Thoracic aorta (tissue), 2 donors: ENCODE measurements around the gene SNRNP25. TPM values are rescaled to one million over a fixed set of nuclear protein-coding genes. Genes with fewer than 3 reads are reported as not detected.

Source experiments
- ATAC-seq: fragments of 150-250 bp; one replicate; pipeline ENCODE4 v1.8.0; 2017; ENCODE audit warnings: low read depth; ENCODE audit not compliant: insufficient number of reproducible peaks, low FRiP score
- DNase-seq: peaks from one replicate; pipeline ENCODE4 v3.0.0-alpha.2; 2020; ENCODE audit warnings: low spot score
- H3K27ac ChIP-seq, 2 donors: fragments of 200-600 bp; sonication (generic); 1 replicate in 1 of 2; 2 replicates in 1 of 2; pipeline ENCODE4 v1.5.1; 2016; ENCODE audit warnings: mild to moderate bottlenecking in 2 of 2, moderate library complexity in 2 of 2
- H3K27me3 ChIP-seq: fragments of 200-600 bp; sonication (generic); replicated peaks from 2 replicates; pipeline ENCODE4 v1.6.0; 2016; ENCODE audit warnings: mild to moderate bottlenecking; ENCODE audit not compliant: insufficient read depth
- H3K36me3 ChIP-seq: fragments of 200-600 bp; sonication (generic); one replicate; pipeline ENCODE4 v1.5.1; 2016
- H3K4me1 ChIP-seq, 2 donors: fragments of 200-600 bp; sonication (generic); 1 replicate in 1 of 2; 2 replicates in 1 of 2; pipeline versions ENCODE4 v1.5.1 to v1.6.0; 2016; ENCODE audit warnings: low read depth in 2 of 2, mild to moderate bottlenecking in 1 of 2; ENCODE audit not compliant: control insufficient read depth in 1 of 2
- H3K4me3 ChIP-seq: fragments of 200-600 bp; sonication (generic); 2 replicates; pipeline ENCODE4 v1.5.1; 2016; ENCODE audit warnings: mild to moderate bottlenecking
- H3K9me3 ChIP-seq: fragments of 200-600 bp; sonication (generic); 2 replicates; pipeline ENCODE4 v1.5.1; 2016
- total RNA-seq, 2 donors: library from RNA; depleted of rRNA; stranded (reverse); fragments of >200 nt; gene quantifications; one replicate each; pipeline versions ENCODE4 v1.1.0 to v1.2.3, GENCODE V29; 2016
- TF ChIP-seq, protein P1 (sequence below): fragments of 200-600 bp; sonication (generic); IDR thresholded peaks from one replicate; pipeline ENCODE4 v1.5.1; 2019; ENCODE audit warnings: antibody characterized with exemption

Gene SNRNP25
- total RNA-seq, 2 donors from 2014 or later: 6.1 to 16.4 TPM

DNA sequence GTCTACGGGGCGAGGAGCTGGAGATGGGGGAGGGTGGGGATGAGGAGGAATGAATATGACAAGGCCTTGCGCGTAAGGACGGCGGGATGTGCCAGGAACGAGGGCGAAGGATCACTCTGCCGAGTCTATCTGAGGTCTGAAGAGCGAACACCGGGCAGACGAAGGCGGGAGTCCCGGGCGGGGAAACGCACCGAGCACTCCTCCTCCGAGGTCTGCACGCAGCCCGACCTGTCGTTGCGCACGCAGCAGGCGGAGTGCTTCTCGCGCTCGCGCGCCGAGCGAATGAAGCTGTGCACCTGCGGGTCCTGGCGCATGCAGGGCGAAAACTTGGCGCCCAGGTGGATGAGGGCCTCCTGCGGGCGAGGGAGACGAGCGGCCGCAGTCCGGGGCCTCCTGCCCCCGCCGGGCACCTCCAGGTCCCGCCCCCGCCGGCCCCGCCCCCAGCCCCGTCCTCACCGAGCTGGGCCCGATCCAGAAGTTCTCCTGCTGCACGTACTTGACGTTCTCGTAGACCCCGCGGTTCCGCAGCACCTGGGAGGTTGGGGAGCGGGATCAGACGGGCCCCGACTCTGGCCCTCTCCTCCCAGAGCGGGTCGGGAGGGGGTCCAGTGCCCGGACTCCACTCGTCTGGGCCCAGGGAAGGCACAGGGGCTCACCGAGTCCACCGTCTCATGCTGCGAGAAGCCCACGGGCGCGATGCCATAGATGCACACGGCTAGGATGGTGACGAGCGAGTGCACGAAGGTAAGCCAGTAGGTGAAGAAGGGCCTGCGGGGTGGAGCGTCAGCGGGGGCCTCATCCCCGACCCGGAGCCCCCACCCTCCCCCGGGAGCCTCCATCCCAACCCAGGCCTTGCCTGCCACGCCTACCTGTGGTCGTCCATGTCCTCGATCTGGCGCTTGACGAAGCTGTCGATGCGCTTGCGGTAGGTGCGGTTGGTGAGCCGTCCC, 7.6 kb downstream of the SNRNP25 start:
- H3K4me1 ChIP-seq: peaks cover 5 to 12% of the 10 kb centered on the region in 2 donors
- ATAC-seq (no peak), DNase-seq (no peak)
- no peak overlapping the region for H3K27ac ChIP-seq
- H3K9me3 ChIP-seq: no peaks in the 10 kb centered on the region
- H3K27me3 ChIP-seq: no peaks in the 10 kb centered on the region
- TF ChIP-seq, protein P1, sequence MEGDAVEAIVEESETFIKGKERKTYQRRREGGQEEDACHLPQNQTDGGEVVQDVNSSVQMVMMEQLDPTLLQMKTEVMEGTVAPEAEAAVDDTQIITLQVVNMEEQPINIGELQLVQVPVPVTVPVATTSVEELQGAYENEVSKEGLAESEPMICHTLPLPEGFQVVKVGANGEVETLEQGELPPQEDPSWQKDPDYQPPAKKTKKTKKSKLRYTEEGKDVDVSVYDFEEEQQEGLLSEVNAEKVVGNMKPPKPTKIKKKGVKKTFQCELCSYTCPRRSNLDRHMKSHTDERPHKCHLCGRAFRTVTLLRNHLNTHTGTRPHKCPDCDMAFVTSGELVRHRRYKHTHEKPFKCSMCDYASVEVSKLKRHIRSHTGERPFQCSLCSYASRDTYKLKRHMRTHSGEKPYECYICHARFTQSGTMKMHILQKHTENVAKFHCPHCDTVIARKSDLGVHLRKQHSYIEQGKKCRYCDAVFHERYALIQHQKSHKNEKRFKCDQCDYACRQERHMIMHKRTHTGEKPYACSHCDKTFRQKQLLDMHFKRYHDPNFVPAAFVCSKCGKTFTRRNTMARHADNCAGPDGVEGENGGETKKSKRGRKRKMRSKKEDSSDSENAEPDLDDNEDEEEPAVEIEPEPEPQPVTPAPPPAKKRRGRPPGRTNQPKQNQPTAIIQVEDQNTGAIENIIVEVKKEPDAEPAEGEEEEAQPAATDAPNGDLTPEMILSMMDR: no peak
- no peak overlapping the region for H3K4me3 ChIP-seq
- H3K36me3 ChIP-seq: peaks cover 82% of the 10 kb centered on the region

DNA sequence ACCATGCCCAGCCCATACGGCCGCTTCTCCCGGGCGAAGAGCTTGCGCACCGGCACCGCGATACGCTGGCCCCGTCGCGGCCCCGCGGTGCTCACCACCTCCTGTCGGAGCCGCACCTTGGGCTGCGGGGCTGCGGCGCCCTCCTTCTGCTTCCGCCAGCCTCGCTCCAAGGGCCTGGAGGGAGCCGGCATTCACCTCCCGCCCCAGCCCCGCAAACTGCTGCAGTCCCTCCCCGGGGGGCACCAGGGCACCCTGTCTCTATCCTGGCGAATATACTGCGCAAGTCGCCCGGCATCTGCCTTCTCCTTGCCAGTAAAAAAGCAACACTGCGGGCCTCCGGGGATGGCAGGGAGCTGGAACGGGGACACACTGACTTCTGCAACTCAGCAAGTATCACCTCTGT, 8.3 kb downstream of the SNRNP25 start:
- DNase-seq (no peak), ATAC-seq (no peak)
- Histone ChIP-seq H3K4me3 (no peak overlapping the region), H3K36me3 (peaks cover 78% of the 10 kb centered on the region), H3K4me1 (peaks cover 11 to 19% of the 10 kb centered on the region in 2 donors), H3K9me3 (no peaks in the 10 kb centered on the region), H3K27ac (no peak overlapping the region), H3K27me3 (no peaks in the 10 kb centered on the region)
- TF ChIP-seq, protein P1: no peak

DNA sequence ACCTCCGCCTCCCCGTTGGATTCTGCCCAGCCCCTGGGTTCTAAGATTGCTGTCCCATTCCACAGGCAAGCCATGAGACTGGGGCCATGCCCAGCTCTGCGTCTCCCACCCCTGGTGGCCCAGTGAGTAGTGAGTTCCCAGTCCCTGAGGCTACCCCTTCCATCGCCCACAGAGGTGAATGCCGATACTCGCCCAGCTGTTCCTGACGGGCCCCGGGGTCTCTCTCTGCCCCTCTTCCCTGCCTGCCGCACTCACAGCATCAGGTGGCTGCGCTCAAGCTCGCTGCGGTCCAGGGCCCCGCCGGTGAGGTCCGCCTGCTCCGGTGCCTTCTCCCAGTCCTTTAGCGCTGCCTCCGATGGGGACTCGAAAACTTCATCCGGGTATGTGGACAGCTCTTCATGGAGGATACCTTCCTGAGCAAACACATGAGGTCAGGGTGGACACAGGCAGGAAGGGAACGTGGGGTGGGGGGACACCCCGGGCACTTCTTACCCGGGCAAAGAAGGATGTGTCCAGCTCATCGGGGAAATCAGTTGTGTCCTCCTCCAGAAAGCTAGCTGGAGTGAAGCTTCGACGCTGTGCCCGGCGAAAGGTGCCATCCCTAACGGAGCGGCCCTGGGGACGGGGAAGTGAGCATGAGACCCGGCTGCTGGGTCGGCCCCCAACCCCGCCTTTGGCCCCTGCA, 8.8 kb downstream of the SNRNP25 start:
- no peaks in the 10 kb centered on the region for H3K27me3 ChIP-seq
- H3K27ac ChIP-seq: no peak overlapping the region
- no peak for DNase-seq
- H3K4me3 ChIP-seq: no peak overlapping the region
- no peak for ATAC-seq
- no peaks in the 10 kb centered on the region for H3K9me3 ChIP-seq
- peaks cover 15 to 25% of the 10 kb centered on the region in 2 donors for H3K4me1 ChIP-seq
- H3K36me3 ChIP-seq: peaks cover 73% of the 10 kb centered on the region
- TF ChIP-seq, protein P1: no peak

DNA sequence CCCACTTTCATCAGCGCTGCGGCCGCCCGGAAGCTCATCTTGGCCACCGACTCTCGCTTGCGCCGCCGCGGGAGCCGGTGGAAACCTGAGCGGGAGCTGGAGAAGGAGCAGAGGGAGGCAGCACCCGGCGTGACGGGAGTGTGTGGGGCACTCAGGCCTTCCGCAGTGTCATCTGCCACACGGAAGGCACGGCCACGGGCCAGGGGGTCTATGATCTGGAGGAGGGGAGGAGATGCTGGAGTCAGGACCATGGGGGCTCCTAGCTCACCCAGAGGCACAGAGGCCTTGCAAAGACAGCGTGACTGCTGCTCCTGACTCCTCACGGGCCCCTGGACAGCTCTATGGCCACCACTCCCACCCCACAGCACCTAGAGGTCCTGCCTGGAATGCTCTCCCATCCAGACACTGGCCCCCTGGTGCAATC, 9.4 kb downstream of the SNRNP25 start:
- Histone ChIP-seq H3K9me3 (no peaks in the 10 kb centered on the region), H3K4me3 (no peak overlapping the region), H3K4me1 (peaks cover 15 to 30% of the 10 kb centered on the region in 2 donors), H3K27me3 (no peaks in the 10 kb centered on the region), H3K27ac (no peak overlapping the region), H3K36me3 (peaks cover 67% of the 10 kb centered on the region)
- TF ChIP-seq, protein P1: no peak
- ATAC-seq (no peak), DNase-seq (no peak)

DNA sequence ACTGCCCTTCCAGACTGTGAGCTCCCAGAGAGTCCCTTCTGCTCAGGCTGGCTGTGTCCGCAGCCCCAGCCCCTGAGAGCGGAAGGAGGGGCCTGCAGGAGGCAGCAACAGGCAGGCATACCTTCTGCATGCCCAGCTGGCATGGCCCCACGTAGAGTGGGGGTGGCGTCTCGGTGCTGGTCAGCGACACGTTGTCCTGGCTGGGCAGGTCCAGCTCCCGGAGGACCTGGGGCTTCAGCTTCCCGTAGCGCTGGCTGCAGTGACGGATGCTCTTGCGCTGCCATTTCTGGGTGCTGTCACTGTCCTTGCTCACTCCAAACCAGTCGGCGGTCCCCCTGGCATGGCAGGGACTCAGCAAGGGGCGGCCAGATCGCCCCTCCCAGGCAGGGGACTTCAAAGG, 9.8 kb downstream of the SNRNP25 start:
- peaks cover 62% of the 10 kb centered on the region for H3K36me3 ChIP-seq
- DNase-seq: no peak

More for the DNA sequence above, 9.8 kb downstream of the SNRNP25 start:
- Histone ChIP-seq H3K4me3 (no peak overlapping the region), H3K27ac (no peak overlapping the region), H3K27me3 (no peaks in the 10 kb centered on the region), H3K9me3 (no peaks in the 10 kb centered on the region), H3K4me1 (peaks cover 19 to 35% of the 10 kb centered on the region in 2 donors)
- TF ChIP-seq, protein P1: no peak
- ATAC-seq: no peak
